Fibroblast of skin of abdomen (primary cell): ENCODE measurements around the gene TSHZ2.

Experiments
- DNase-seq: peaks from one replicate; pipeline ENCODE4 v3.0.0-alpha.2; 2013

The TSHZ2 gene

DNA sequence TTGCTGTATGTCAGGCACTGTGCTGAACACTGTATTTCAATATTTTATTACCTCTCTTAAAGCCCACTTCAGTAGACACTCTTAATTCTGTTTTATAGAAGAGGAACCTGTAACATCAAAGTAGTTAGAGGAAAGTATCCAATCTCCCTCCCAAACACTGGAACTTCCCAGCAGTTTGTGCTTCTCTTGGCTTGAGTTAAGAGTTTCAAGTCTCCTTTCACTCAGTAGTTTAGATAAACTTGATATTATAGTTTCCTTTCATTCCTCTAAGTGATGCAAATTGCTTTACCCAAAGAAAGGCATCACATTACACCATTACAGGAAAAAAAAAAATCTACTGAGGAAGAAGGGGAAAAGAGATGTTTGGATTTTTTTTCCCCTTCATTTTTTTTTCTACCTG lies 164.3 kb downstream of the TSHZ2 start:
- DNase-seq, result no peak

GRCh38 chr20:53138454-53139262 lies 166.5 kb downstream of the TSHZ2 start:
- peak; percentile 57 for DNase-seq

- no peak for DNase-seq
Measured at GRCh38 chr20:53141201-53142050, 169.3 kb downstream of the TSHZ2 start.

DNA sequence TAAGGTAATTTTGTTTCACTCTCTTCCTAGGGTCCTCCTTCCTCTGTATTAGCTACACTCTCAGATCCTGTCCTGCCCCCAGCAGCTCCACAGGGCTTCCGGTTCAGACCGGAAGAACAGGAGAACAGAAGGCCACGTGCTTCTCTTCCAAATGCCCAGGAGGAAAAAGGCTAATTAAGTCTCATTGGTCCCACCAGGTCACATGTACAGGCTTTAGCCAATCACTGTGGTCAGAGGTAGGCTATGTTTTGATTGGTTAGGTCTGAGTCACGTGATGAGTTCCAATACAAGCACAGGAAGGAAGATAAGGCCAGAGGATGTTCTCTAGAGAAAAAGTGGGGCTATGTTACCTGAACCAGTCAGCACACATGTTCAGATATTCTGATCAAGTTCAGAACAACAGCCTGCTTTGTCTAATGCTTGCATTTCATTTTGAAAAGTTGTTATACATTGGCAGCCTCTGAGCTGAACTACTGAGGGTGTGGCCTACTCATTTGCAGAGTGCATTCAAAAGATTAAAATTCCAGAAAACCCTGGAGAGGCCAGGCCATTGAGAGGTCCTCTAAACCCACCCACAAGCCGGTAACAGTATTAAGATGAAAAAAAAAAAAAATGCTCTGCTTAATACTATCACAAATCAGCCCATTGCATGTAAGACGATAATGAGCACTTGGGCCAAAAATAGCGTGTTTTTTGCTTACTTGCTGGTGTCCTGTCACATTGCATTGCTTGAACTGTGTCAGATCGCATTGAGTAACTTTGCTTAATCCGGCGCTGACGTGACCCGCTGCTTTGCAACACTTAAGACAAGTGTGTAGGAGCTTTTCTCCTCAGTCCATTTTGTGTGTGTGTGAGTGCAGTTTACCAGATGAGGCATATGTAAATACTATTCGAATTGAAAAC lies 170.3 kb downstream of the TSHZ2 start:
- no peak for DNase-seq

DNA sequence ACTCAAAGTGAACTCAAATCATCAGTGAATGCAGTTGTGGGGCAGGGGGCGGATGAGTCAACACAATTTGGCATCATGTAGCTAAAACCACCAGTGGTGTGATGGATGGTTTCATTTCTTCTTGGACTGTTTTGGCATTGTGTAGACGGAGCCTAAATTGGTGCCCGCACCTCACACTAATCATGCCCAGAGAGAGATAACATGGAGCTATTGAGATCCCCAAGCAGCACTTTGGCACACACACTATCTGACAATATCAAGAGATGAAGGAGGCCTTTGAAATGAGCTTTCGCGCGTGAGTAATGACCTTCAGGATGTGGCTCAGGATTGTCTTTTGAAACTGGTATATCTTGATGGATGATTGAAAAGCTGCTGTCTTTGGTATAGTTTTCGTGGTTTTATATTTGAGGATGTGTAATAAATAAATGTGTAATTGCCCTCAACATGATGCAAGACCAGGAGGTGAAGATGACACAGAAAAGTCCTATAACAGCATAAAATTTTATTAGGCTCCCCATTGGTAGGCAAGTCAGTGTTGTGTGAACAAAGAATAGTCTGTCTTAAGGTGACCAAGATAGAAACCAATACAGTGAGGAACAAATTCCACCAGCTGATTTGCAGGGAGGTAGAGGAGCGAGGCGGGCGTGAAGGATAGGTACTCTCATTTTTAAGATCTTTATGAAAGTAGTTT lies 174.2 kb downstream of the TSHZ2 start:
- no peak for DNase-seq

DNA sequence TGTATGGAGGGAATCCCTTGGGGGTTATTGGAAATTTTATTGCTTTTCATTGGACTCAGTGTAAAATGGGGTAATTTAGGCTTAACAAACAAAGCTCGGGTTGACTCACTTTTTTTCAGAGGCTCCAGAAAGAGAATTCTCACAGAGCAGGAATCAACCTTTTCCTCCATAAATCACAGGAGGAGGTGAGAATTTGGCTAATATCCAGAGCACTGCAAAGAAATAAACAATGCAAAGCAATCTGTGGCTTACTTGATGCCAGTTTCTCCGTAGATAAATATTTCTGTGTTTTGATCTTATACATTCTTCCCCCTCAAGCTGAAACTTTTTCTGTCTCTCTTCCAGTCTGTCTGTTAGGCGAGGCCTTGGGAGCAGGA lies 176.6 kb downstream of the TSHZ2 start:
- DNase-seq, result peak; percentile 28

GRCh38 chr20:53149148-53149889 lies 177.2 kb downstream of the TSHZ2 start:
- no peak for DNase-seq

- DNase-seq, result no peak
Measured at GRCh38 chr20:53149890-53150205, 177.7 kb downstream of the TSHZ2 start.

DNA sequence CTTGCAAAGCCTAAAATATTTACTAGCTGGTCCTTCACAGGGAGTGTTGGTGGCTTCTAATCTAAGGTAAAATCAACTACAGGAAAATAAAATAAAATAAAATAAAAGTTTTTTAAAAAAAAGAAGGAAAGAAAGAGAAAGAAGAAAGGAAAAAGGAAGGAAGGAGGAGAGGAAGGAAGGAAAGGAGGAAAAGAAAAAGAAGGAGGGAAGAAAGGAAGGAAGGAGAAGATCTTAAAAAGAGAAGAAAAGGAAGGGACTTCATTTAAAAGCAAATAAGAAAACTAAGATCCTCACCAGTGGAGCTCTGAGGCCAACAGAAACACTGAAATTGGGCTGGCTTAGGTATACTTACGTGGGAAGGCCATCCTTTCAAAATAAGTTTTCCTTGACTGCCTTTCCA lies 178.4 kb downstream of the TSHZ2 start:
- no peak for DNase-seq

DNA sequence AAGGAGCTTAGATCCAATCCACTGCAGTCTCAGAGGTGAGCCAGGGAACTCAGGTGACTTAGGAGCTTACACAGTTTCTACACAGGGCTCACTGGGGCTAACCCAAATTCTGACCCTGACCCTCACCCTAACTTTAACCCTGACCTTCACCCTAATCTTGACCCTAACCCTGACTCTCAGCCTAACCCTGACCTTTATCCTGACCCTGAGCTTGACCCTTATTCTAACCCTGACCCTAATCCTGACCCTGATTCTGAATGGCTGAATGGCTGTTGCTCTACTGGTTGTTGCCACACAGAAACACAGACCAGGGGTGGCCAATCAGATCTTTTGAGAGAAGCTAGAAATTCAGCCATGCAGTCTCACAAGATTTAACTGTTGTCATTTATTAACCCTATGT lies 180.1 kb downstream of the TSHZ2 start:
- DNase-seq, result no peak

- DNase-seq, result peak; percentile 44
Measured at GRCh38 chr20:53154540-53154939, 182.4 kb downstream of the TSHZ2 start.

- no peak for DNase-seq
Measured at GRCh38 chr20:53157443-53158408, 185.6 kb downstream of the TSHZ2 start.

GRCh38 chr20:53159160-53159559 lies 187.0 kb downstream of the TSHZ2 start:
- DNase-seq, result no peak

DNA sequence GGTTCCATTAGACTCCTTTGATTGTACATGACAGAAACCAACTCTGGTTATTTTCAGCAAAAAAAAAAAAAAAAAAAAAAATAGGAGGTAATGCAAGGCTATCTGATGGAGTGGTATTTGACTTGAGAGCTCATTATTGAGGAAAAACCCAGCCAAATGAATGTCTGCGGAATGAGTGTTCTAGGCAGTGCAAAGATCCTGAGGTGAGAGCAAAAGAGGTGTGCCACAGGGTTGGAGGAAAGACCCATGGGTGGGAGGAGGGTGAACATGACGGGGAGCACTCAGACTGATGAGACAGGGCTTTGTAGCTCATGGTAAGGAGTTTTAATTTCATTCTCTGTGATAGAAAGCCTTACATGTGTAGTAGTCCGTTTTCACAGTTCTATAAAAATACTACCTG lies 188.9 kb downstream of the TSHZ2 start:
- DNase-seq, result no peak

DNA sequence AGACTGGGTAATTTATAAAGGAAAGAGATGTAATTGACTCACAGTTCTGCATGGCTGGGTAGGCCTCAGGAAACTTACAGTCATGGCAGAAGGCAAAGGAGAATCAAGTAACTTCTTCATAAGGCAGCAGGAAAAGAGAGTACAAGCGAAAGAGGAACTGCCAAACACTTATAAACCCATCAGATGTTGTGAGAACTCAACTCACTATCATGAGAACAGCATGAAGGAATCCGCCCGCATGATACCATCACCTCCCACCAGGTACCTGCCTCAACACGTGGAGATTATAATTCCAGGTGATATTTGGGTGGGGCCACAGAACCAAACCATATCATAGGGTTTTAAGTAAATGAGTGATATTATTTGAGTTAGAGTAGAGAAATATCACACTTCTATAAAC lies 189.3 kb downstream of the TSHZ2 start:
- DNase-seq, result no peak

GRCh38 chr20:53162251-53162835 lies 190.2 kb downstream of the TSHZ2 start:
- DNase-seq, result peak; percentile 72

- DNase-seq, result peak; percentile 79
Measured at GRCh38 chr20:53163486-53163885, 191.3 kb downstream of the TSHZ2 start.

DNA sequence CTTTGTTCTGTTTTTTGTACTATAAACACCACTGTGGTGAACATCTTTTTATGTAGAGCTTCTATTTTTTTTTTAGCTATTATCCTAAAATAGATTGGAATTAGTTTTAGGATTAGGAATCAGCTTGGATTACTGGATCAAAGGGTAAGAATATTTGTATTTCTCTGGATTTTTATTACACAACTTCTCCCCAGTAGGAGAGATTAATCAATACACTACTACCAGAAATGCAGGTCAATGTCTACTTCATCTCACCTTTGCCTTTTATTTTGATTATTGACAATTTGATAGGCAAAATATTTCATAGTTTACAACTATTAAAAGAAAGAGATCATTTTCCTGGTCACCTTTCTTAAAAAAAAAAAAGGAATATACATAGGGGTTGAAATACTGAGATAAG lies 191.9 kb downstream of the TSHZ2 start:
- no peak for DNase-seq

DNA sequence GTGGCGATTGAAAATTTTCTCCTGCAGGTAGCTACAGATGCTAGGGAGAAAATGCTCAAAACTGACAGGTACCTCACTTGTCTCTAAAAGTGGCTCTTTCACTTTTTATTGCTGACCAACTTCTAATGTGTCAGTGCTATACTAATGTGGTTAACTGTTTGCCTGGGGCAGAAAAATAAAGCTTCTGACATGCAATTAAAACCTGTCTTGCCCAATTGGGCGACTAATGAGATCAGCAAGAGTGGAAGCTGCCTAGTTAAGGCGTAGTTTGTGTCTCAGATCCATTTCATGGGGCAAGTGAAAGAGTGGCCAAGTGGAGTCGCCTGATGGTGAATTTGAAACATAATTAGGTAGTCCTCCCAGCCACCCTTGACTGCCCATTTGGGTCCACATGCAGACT lies 193.3 kb downstream of the TSHZ2 start:
- DNase-seq, result no peak

GRCh38 chr20:53168491-53168890 lies 196.3 kb downstream of the TSHZ2 start:
- no peak for DNase-seq
